GM19193 (cell line): ENCODE results near the gene WDR72.

Experiments used
- POLR2A ChIP-seq: IDR thresholded peaks from 4 replicates; pipeline ENCODE4 v1.6.1; 2011; ENCODE audit not compliant: insufficient read depth, insufficient read length; ENCODE audit errors: extremely low read depth

The WDR72 gene

GRCh38 chr15:53759411-53759931, at the start of gene WDR72:
WDR72 (minus strand) TSS chr15:53759663; CDS start chr15:53733149, 26,514 bp downstream.
- no peak for TF ChIP-seq POLR2A

GRCh38 chr15:53808058-53808706, 48.7 kb upstream of the WDR72 start:
- no peak for TF ChIP-seq POLR2A

- TF ChIP-seq POLR2A = no peak
Observed at GRCh38 chr15:53807501-53807900, 48.0 kb upstream of the WDR72 start.

GRCh38 chr15:53802672-53803071, 43.2 kb upstream of the WDR72 start:
- no peak for TF ChIP-seq POLR2A

GRCh38 chr15:53791581-53791980, 32.1 kb upstream of the WDR72 start:
- no peak for TF ChIP-seq POLR2A

- TF ChIP-seq POLR2A = no peak
Observed at GRCh38 chr15:53789654-53790375, 30.4 kb upstream of the WDR72 start.

GRCh38 chr15:53786401-53786800, 26.9 kb upstream of the WDR72 start:
- no peak for TF ChIP-seq POLR2A

- TF ChIP-seq POLR2A = no peak
Observed at GRCh38 chr15:53762916-53763315, 3.5 kb upstream of the WDR72 start.

GRCh38 chr15:53758412-53758811, 1.1 kb downstream of the WDR72 start:
- no peak for TF ChIP-seq POLR2A

GRCh38 chr15:53757906-53758305, 1.6 kb downstream of the WDR72 start:
- no peak for TF ChIP-seq POLR2A

- TF ChIP-seq POLR2A = no peak
Observed at GRCh38 chr15:53753813-53754212, 5.7 kb downstream of the WDR72 start.

- no peak for TF ChIP-seq POLR2A
Observed at GRCh38 chr15:53752406-53752805, 7.1 kb downstream of the WDR72 start.

- no peak for TF ChIP-seq POLR2A
Observed at GRCh38 chr15:53747501-53748068, 11.9 kb downstream of the WDR72 start.

GRCh38 chr15:53746101-53746500, 13.4 kb downstream of the WDR72 start:
- TF ChIP-seq POLR2A = no peak

GRCh38 chr15:53739651-53740050, 19.8 kb downstream of the WDR72 start:
- no peak for TF ChIP-seq POLR2A

GRCh38 chr15:53739187-53739586, 20.3 kb downstream of the WDR72 start:
- no peak for TF ChIP-seq POLR2A
